ENCODE measurements around the gene DCXR.

GRCh38 chr17:82012640-82013295 lies 24.7 kb downstream of the DCXR start:
- TF ChIP-seq CTCF (IDR thresholded peaks at IDR 0.05) (no peak), POLR2A (IDR thresholded peaks at IDR 0.05) (no peak)
